Bronchial epithelial cell (primary cell): ENCODE data around the gene ABI3BP. TPM values are rescaled to one million over a fixed set of nuclear protein-coding genes. Genes with fewer than 3 reads are reported as not detected.

Experiments
- DNase-seq: peaks from one replicate; pipeline ENCODE4 v3.0.0-alpha.2; 2010; ENCODE audit warnings: low read depth
- FAIRE-seq: peaks from 2 replicates; lab custom pipeline; 2011; peaks lifted over from hg19 to GRCh38; lab: Jason Lieb, UNC
- H3K27me3 ChIP-seq: 2 replicates; pipeline ENCODE4 v1.5.1; 2011; ENCODE audit warnings: low read length; ENCODE audit not compliant: control insufficient read depth, insufficient read depth
- H3K36me3 ChIP-seq: 2 replicates; pipeline ENCODE4 v1.5.1; 2011; ENCODE audit warnings: low read length; ENCODE audit not compliant: control insufficient read depth, insufficient read depth
- H3K4me3 ChIP-seq: 2 replicates; pipeline ENCODE4 v1.5.1; 2011; ENCODE audit warnings: mild to moderate bottlenecking, low read depth, low read length, control low read depth
- CTCF ChIP-seq: IDR thresholded peaks from 2 replicates; pipeline ENCODE4 v1.5.1; 2011; ENCODE audit warnings: mild to moderate bottlenecking, moderate library complexity, low read length, control low read depth, inconsistent platforms; ENCODE audit not compliant: insufficient read depth, severe bottlenecking
- total RNA-seq: library from RNA; depleted of rRNA; stranded (reverse); fragments of >200 nt; gene quantifications from 2 replicates; pipeline ENCODE4 v1.2.1, GENCODE V29; 2014

ABI3BP gene
- total RNA-seq, 1 donor from 2014 or later = 0.53 TPM

- no peak overlapping the region for H3K4me3 ChIP-seq
- H3K36me3 ChIP-seq = no peaks in the 10 kb centered on the region
- DNase-seq = no peak
- no peak for FAIRE-seq
- H3K27me3 ChIP-seq = no peaks in the 10 kb centered on the region
- no peak for TF ChIP-seq CTCF
Measured at GRCh38 chr3:100994809-100995208, 1.6 kb upstream of the ABI3BP start.

- Histone ChIP-seq H3K36me3 (no peaks in the 10 kb centered on the region), H3K27me3 (no peaks in the 10 kb centered on the region), H3K4me3 (no peak overlapping the region)
- FAIRE-seq (no peak), DNase-seq (no peak)
- TF ChIP-seq CTCF = no peak
Measured at GRCh38 chr3:100994187-100994586, 966 bp upstream of the ABI3BP start.

- TF ChIP-seq CTCF = no peak
- FAIRE-seq = peak; percentile 50
- peak; percentile 47 for DNase-seq
- Histone ChIP-seq H3K36me3 (no peaks in the 10 kb centered on the region), H3K4me3 (no peak overlapping the region), H3K27me3 (no peaks in the 10 kb centered on the region)
Measured at GRCh38 chr3:100992231-100993012, 799 bp downstream of the ABI3BP start.

GRCh38 chr3:100988080-100988479 lies 5.1 kb downstream of the ABI3BP start:
- H3K4me3 ChIP-seq = no peak overlapping the region
- H3K36me3 ChIP-seq = no peaks in the 10 kb centered on the region
- no peak for TF ChIP-seq CTCF
- DNase-seq = no peak
- H3K27me3 ChIP-seq = no peaks in the 10 kb centered on the region
- no peak for FAIRE-seq

GRCh38 chr3:100984308-100984707 lies 8.9 kb downstream of the ABI3BP start:
- no peaks in the 10 kb centered on the region for H3K36me3 ChIP-seq
- H3K27me3 ChIP-seq = no peaks in the 10 kb centered on the region
- DNase-seq = no peak
- FAIRE-seq = no peak
- no peak overlapping the region for H3K4me3 ChIP-seq
- TF ChIP-seq CTCF = no peak

- H3K27me3 ChIP-seq = no peaks in the 10 kb centered on the region
- no peak for TF ChIP-seq CTCF
- FAIRE-seq (no peak), DNase-seq (no peak)
- no peak overlapping the region for H3K4me3 ChIP-seq
- no peaks in the 10 kb centered on the region for H3K36me3 ChIP-seq
Measured at GRCh38 chr3:100982710-100983109, 10.5 kb downstream of the ABI3BP start.
